Pericardium fibroblast (primary cell): Measurements from ENCODE around the gene ZSWIM6. TPM values are rescaled to one million over a fixed set of nuclear protein-coding genes. Genes with fewer than 3 reads are reported as not detected.

Experiments
- total RNA-seq: library from RNA; depleted of rRNA; stranded (reverse); fragments of >200 nt; gene quantifications from 2 replicates; pipeline ENCODE4 v1.2.3, GENCODE V29; 2015

Gene ZSWIM6
- 4.2 and 5.3 TPM in 2 replicates for total RNA-seq

GRCh38 chr5:61331407-61332357, at the start of gene ZSWIM6:
Gene ZSWIM6 (plus strand): TSS chr5:61332258. CDS start chr5:61332273, 15 bp downstream.

Other genes with a start within 250 kb of the ZSWIM6 start
- gene SMIM15, start 169.8 kb upstream of the ZSWIM6 start, total RNA-seq: 21.2 and 39.7 TPM in 2 replicates